Nephron progenitor cell (in vitro differentiated cells): ENCODE results near the gene RECK.

Source experiments
- DNase-seq: peaks from one replicate; pipeline ENCODE4 v3.0.0; 2021
- H3K27ac Mint-ChIP-seq: 2 replicates; pipeline ENCODE4 v1.8.0; 2021; ENCODE audit warnings: mild to moderate bottlenecking, moderate library complexity, mixed read lengths
- H3K27me3 Mint-ChIP-seq: 2 replicates; pipeline ENCODE4 v1.8.0; 2021; ENCODE audit warnings: mild to moderate bottlenecking, low read depth, mixed read lengths; ENCODE audit not compliant: poor library complexity
- H3K36me3 Mint-ChIP-seq: 2 replicates; pipeline ENCODE4 v1.8.0; 2021; ENCODE audit warnings: low read depth, mixed read lengths
- H3K4me1 Mint-ChIP-seq: 2 replicates; pipeline ENCODE4 v1.8.0; 2021; ENCODE audit warnings: mixed read lengths
- H3K4me3 Mint-ChIP-seq: 2 replicates; pipeline ENCODE4 v1.8.0; 2021; ENCODE audit warnings: mild to moderate bottlenecking, moderate library complexity, mixed read lengths
- H3K9me3 Mint-ChIP-seq: 2 replicates; pipeline ENCODE4 v1.8.0; 2021; ENCODE audit warnings: mild to moderate bottlenecking, moderate library complexity, mixed read lengths
- CTCF ChIP-seq: fragments of 200-600 bp; sonication (generic); IDR thresholded peaks from 2 replicates; pipeline ENCODE4 v1.5.0; 2021; ENCODE audit warnings: antibody characterized with exemption

RECK gene

GRCh38 chr9:36162211-36162738 lies 125.6 kb downstream of the RECK start:
- no peak overlapping the region for H3K4me3 Mint-ChIP-seq
- peaks cover 13% of the 10 kb centered on the region for H3K9me3 Mint-ChIP-seq
- peak overlapping the region; percentile 99 for H3K27ac Mint-ChIP-seq
- TF ChIP-seq CTCF: no peak
- peaks cover 55% of the 10 kb centered on the region for H3K4me1 Mint-ChIP-seq
- peaks cover 4% of the 10 kb centered on the region for H3K27me3 Mint-ChIP-seq
- H3K36me3 Mint-ChIP-seq: peaks cover 38% of the 10 kb centered on the region
- DNase-seq: no peak

- H3K4me3 Mint-ChIP-seq: peak overlapping the region; percentile 19
- H3K27me3 Mint-ChIP-seq: peaks cover 4% of the 10 kb centered on the region
- peaks cover 4% of the 10 kb centered on the region for H3K9me3 Mint-ChIP-seq
- peaks cover 28% of the 10 kb centered on the region for H3K36me3 Mint-ChIP-seq
- peaks cover 55% of the 10 kb centered on the region for H3K4me1 Mint-ChIP-seq
- TF ChIP-seq CTCF: no peak
- DNase-seq: peak; percentile 57
- H3K27ac Mint-ChIP-seq: peak overlapping the region; percentile 99
Observed at GRCh38 chr9:36163049-36163785, 126.5 kb downstream of the RECK start.

GRCh38 chr9:36163786-36164170 lies 127.1 kb downstream of the RECK start:
- Mint-ChIP-seq H3K36me3 (peaks cover 23% of the 10 kb centered on the region), H3K9me3 (no peaks in the 10 kb centered on the region), H3K27ac (no peak overlapping the region), H3K27me3 (peaks cover 4% of the 10 kb centered on the region), H3K4me3 (no peak overlapping the region), H3K4me1 (peaks cover 55% of the 10 kb centered on the region)
- TF ChIP-seq CTCF: no peak
- no peak for DNase-seq

- H3K4me3 Mint-ChIP-seq: no peak overlapping the region
- peaks cover 4% of the 10 kb centered on the region for H3K27me3 Mint-ChIP-seq
- DNase-seq: no peak
- H3K9me3 Mint-ChIP-seq: no peaks in the 10 kb centered on the region
- H3K4me1 Mint-ChIP-seq: peaks cover 61% of the 10 kb centered on the region
- peak overlapping the region; percentile 82 for H3K27ac Mint-ChIP-seq
- TF ChIP-seq CTCF: no peak
- H3K36me3 Mint-ChIP-seq: peaks cover 17% of the 10 kb centered on the region
Observed at GRCh38 chr9:36164372-36164771, 127.7 kb downstream of the RECK start.

- TF ChIP-seq CTCF: no peak
- H3K4me3 Mint-ChIP-seq: no peak overlapping the region
- peaks cover 14% of the 10 kb centered on the region for H3K36me3 Mint-ChIP-seq
- peak overlapping the region; percentile 82 for H3K27ac Mint-ChIP-seq
- no peaks in the 10 kb centered on the region for H3K9me3 Mint-ChIP-seq
- H3K4me1 Mint-ChIP-seq: peaks cover 66% of the 10 kb centered on the region
- peak; percentile 10 for DNase-seq
- peaks cover 4% of the 10 kb centered on the region for H3K27me3 Mint-ChIP-seq
Observed at GRCh38 chr9:36164989-36165388, 128.3 kb downstream of the RECK start.

GRCh38 chr9:36165826-36166167 lies 129.1 kb downstream of the RECK start:
- Mint-ChIP-seq H3K27ac (no peak overlapping the region), H3K36me3 (peaks cover 8% of the 10 kb centered on the region), H3K4me1 (peaks cover 61% of the 10 kb centered on the region), H3K27me3 (peaks cover 4% of the 10 kb centered on the region), H3K9me3 (no peaks in the 10 kb centered on the region), H3K4me3 (no peak overlapping the region)
- no peak for DNase-seq
- no peak for TF ChIP-seq CTCF
